ENCODE data around the gene PSMF1.

- TF ChIP-seq CTCF (IDR thresholded peaks at IDR 0.05; ENCODE audit: poor library complexity, severe bottlenecking) (no peak), POLR2AphosphoS5 (IDR thresholded peaks at IDR 0.05) (no peak)
These were observed 93.6 kb downstream of the PSMF1 start for GRCh38 chr20:1212023-1212422.
